ENCODE results near the gene BCAS3. TPM values are rescaled to one million over a fixed set of nuclear protein-coding genes. Genes with fewer than 3 reads are reported as not detected.
A peak's percentile ranks its signal among the peaks of the same experiment; 100 is the strongest.
"Not testable (repeated sequence)": the region's sequence is repeated elsewhere in the genome, so short reads cannot be mapped to it uniquely, and the experiment has no call there.

Gene BCAS3
- total RNA-seq, result 43.6 TPM

DNA sequence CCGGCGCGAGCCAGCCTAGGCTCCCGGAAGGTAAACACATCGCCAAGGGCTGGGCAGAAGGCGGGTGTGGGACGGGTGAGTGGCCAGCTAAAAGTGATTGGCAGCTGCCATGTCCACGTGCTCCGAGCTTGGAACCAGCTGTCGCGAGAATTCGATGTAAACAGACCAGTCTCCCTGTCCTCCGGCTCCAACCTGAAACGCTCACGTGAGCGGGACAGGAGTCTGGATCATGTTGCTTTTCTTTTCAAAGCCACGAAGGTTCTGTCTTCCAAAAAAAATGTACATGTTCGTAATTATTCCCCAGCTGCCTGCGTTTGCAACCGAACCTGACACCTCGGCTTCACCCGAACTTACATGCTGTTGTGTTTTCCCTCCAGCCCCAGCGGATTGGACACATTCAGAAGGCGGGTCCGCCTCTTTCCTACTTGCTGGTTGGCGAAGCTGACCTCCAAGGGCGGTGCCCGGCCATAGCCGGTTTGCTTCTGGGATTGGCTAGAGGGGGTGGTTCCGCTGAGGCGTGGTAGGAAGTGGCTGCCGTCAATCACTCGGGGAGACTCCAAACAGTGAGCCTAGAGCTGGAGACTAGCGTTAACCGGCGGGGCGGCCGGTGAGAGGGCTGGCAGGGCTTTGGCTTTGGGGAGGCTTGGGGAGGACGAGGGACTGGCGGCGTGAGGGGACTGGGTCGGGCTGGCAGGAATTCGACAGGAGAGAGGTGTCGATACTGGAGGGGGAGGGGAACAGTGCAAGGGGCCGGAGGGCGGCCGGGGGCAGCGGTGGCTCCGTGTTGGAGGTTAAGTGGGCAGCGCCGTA, at the start of gene BCAS3:
Gene BCAS3 (plus strand): TSS at position 544 of the 810 bp plus-strand sequence.
- peak; percentile 98 for DNase-seq

DNA sequence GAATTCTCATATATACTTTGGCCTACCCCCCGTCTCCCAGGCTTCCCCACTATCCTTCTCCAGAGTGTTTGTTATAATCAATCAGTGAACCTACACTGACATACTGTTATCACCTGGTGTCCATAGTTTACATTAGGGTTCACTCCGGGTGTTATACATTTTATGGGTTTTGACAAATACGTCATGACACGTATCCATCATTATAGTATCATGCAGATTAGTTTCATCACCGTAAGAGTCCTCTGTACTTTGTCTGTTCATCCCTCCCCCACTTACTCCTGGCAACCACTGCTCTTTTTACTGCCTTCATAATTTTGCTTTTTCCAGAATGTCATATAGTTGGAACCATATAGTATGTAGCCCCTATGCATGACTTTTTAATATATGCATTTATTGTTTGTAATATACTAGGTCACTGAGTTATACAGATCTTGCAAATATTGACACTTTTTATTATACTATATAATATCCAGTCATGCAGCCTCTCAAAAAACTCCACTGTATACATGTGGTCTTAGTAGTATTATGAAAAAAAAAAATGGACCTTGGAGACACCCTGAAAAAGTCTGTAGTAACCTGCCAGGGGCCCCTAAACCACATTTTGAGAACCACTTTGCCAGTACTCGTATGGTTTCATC, 49.3 kb upstream of the BCAS3 start:
- no peak for DNase-seq

DNA sequence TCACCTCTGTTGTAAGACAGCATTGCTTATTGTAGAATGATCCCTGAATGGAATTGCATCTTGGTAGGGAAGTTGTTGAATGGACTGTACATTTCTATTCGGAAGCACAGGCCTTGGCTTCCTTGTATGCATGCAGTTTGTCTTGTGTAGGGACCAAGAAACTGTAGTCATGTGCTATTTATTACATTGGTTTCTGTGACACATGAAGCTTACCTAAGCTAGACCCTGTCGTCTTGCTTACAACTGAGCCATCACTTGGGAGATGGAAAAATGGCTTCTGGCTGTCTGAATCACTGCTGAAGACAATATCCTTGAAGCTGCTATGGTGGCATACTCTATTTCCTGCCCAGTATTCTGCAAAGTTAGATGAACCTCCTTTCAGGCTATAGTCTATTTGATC, 48.5 kb upstream of the BCAS3 start:
- DNase-seq, result no peak

DNA sequence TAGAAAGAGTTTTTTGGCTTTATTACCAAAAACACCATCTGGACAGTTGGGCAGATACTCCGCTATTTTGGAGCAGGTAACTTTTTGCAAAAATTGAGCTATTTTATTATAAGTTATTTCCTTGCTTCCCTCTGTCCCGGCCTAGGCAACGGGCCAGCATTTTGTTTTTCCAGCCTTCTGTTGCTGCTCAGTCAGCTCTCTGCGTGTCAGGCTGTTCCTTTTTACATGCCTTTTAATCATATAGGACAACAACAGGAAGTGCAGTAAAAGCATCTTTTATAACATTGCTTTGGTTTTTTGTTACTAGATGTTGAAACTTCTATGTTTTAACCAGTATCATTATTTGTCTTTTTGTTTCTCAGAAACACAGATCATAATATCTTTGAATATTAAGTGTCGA, 47.3 kb upstream of the BCAS3 start:
- no peak for DNase-seq

DNA sequence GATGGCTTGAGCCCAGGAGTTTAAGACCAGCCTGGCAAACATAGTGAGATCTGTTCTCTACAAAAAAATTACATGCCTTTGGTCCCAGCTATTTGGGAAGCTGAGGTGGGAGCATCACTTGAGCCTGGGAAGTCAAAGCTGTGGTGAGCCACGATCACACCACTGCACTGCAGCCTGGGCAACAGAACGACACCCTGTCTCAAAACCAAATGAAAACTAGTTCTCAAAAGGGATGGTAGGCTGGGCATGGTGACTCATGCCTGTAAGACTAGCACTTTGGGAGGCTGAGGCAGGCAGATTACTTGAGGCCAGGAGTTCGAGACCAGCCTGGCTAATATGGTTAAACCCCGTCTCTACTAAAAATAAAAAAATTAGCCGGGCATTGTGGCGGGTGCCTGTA, 46.5 kb upstream of the BCAS3 start:
- DNase-seq, result no peak

DNA sequence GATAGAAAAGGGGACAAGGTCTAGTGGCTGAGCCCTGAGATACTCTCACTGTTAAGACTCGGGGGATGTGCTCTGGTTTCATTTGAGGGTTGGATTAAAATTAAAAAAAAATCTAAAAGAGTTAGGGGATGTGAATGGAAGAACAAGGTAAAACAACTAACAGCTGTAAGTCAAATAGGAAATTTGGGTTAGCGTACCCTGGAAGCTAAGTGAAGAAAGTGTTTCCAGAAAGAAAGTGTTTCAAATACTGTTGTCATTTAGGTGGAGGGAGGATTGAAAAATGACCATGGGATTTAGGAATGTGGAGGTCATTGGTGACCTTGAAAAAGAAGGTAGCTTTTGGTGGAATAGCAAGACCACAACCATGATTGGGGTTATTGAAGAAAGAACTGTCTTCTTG, 40.0 kb upstream of the BCAS3 start:
- no peak for DNase-seq

DNA sequence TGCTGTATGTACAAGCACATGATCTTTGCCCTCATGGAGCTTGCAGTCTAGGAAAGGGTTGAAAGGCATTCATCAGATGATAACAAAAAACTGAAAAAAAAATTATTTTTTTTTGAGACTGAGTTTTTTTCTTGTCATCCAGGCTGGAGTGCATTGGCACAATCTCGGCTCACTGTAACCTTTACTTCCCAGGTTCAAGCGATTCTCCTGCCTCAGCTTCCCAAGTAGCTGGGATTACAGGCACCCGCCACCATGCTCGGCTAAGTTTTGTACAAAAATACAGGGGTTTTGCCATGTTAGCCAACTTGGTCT, 38.7 kb upstream of the BCAS3 start:
- no peak for DNase-seq

DNA sequence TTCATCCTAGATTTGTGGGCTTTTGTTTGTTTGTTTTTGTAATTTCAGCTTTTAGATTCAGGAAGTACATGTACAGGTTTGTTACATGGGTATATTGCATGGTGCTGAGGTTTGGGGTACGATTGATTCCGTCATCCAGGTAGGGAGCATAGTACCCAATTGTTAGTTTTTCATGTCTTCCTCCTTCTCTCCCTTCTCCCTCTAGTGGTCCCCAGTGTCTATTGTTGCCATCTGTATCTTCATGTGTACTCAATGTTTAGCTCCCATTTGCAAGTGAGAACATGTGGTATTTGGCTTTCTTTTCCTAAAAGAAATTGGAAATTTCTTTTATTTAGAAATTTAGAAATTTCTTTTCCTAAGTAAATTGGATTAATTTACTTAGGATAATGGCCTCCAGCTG, 37.1 kb upstream of the BCAS3 start:
- no peak for DNase-seq

DNA sequence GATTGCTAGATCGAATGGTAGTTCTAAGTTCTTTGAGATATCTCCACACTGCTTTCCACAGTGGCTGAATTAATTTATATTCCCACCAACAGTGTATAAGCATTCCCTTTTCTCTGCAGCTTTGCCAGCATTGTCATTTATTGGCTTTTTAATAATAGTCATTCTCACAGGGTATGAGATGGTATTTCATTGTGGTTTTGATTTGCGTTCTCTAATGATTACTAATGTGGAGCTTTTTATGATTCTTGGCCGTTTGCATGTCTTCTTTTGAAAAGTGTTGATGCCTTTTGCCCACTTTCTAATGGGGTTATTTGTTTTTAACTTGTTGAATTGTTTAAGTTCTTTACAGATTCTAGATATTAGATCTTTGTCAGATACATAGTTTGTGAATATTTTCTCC, 36.5 kb upstream of the BCAS3 start:
- DNase-seq, result no peak

DNA sequence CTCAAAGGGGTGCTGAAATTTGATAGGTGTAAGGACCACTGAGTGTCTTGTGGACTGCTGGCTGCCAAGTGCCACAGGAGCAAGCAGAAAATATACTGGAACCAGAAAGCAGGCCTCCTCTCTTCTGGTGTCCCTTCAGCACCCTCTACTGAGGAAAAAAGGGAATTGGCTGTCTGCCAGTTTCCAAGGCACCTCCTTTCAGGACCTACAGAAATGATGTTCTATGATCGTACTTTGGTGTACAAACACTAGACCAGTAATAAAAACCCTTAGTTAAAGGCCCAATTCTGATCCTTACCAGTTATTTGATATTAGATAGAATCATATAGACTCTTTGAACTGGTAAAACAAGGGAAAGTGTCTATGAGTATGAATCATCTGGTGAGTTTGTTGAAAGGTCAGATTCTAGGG, 35.8 kb upstream of the BCAS3 start:
- DNase-seq, result peak; percentile 19

DNA sequence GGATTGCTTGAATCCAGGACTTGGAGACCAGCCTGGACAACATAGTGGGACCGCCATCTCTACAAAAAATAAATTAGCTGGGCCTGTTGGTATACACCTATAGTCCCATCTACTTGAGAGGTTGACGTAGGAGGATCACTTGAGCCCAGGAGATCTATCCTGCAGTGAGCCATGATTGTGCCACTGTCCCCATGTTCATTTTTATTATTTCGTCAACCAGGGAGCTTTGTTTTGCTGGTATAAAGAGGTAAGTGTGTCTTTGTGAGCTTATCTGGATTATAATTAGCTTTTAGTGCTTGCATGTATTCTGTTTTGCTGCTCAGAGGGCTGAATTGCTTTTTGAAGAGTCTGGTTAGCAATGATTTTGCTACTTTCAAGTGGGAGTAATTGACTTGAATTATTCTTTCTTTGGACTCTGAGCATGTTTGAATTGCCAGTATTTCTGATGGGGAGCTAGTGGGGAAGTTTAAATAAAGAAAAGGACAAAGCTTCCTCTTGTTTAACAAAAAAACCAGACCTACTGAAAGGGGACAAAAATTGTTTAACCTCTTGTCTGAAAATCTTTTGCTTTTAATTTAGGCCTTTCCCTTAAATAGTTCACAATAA, 31.6 kb upstream of the BCAS3 start:
- no peak for DNase-seq

DNA sequence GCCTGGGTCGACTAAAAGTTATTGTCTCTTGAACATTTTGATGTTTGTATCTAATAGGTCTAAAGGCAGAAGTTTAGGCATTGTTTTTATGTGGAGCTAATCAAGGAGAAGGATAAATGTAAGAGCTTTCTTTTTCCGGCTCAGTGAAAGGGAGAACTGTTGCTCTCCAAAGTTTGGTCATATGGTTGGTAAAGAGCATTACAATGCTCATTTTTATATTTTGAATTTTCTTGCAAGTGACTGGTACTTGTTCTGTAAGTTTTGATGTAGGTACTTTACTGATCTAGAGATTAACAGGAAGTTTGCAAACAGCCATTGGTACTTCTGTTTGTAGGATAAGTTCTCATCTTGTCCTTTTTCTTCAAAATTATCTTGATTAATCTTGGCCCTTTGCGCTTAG, 30.9 kb upstream of the BCAS3 start:
- DNase-seq, result no peak

DNA sequence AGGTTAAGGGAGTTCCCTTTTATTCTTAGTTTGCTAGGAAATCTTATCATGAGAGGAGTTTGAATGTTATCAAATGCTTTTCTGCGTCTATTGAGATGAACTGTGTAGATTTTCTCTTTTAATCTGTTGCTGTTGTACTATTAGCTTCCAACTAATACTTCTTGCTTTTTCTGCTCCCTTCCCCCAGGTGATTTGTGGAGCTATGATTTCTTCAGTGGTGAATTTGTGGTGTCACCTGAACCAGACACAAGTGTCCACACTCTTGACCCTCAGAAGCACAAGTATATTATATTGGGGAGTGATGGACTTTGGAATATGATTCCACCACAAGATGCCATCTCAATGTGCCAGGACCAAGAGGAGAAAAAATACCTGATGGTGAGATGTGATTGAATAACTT, 29.9 kb upstream of the BCAS3 start:
- DNase-seq, result no peak

DNA sequence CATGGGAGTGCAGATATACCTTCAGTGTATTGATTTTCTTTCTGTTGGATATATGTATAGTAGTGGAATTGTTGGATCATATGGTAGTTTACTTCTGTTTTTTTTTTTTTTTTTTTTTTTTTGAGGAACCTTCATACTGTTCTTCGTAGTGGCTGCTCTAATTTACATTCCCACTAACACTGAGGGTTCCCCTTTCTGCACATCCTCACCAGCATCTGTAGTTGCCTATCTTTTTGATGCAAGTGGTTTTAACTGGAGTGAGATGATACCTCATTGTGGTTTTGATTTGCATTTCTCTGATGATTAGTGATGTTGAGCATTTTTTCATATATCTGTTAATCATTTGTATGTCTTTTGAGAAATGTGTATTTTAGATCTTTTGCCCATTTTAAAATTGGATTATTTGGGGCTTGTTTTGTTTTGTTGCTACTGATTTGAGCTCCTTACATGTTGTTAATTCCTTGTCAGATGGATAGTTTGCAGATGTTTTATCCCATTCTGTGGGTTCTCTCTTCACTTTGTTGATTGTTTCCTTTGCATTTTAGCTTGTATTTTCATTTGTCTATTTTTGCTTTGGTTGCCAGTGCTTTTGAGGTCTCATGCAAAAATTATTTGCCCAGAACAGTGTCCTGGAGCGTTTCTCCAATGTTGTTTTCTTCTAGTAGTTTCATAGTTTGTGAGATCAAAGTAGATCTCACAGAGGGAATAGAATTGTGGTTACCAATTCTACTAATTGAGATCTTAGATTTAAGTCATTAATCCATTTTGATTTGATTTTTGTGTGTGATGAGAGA, 25.0 kb upstream of the BCAS3 start:
- DNase-seq, result no peak

DNA sequence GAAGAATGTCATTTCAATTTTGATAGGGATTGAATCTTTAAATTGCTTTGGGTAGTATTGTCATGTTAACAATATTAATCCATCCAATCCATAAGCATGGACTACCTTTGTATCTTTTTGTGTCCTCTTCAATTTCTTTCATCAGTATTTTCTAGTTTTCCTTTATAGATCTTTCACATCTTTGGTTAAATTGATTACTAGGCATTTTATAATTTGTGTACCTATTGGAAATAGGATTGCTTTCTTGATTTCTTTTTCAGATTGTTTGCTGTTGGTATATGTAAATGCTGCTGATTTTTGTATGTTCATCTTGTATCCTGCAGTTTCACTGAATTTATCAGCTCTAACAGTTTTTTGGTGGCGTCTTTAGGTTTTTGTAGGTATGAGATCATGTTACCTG, 24.1 kb upstream of the BCAS3 start:
- no peak for DNase-seq

DNA sequence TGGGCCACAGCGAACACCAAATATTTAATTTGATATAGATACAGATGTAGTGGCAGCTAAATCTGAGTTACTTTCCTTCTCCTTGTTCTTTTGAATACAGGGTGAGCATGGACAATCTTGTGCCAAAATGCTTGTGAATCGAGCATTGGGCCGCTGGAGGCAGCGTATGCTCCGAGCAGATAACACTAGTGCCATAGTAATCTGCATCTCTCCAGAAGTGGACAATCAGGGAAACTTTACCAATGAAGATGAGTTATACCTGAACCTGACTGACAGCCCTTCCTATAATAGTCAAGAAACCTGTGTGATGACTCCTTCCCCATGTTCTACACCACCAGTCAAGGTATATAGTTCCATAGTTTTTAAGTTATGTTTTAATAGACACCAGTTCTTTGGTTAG, 21.2 kb upstream of the BCAS3 start:
- DNase-seq, result no peak

DNA sequence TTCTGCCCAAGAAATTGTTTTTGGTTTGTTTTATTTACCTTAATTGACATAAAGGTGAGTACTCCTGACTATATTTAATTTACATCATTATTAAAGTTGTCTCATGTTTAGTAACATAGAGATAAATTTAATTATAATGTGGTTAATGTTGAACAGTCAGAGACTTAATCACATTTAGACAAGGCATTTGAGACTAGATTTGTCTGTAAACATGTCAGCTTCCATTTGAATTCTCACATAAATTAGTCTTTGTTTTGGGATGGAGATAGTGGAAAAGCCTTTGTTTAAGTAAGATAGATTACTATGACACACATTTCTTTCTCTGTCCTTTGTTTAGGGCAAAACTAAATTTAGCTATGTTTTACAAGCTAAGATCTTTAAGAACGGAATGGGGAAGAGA, 18.5 kb upstream of the BCAS3 start:
- no peak for DNase-seq

DNA sequence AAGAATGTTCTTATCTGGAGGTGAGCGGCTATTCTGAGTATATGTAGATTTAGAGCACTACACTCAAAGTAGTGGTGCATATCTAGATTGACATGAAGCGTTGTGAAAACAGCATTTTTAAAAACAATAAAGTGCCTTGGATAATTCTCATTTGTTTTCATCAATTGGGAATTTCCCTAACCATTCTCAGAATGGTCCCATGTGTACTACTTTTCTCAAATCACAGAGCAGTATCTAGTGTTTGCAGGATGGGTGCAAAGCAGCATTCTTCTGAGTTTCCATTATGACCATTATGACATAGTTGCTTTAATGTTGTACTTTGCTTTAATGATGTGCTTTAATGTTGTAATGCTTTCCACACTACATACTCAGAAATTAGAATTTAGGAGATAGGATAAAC, 16.2 kb upstream of the BCAS3 start:
- no peak for DNase-seq

DNA sequence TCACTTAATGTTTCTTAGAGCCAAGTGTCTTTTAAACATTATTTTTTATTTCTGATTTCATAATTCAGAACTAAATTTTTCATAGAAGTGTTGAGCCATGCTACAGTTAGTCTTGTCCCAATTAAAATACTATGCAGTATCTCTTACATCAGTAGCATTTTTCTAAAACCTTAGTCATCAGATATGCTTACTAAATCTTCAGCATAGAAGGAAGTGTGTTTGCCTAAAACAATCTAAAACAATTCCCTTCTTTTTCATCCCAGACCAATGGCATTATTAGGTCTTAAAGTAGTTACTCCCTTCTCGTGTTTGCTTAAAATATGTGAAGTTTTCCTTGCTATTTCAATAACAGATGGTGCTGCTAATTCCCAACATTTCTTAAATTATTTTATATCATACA, 13.6 kb upstream of the BCAS3 start:
- DNase-seq, result no peak

DNA sequence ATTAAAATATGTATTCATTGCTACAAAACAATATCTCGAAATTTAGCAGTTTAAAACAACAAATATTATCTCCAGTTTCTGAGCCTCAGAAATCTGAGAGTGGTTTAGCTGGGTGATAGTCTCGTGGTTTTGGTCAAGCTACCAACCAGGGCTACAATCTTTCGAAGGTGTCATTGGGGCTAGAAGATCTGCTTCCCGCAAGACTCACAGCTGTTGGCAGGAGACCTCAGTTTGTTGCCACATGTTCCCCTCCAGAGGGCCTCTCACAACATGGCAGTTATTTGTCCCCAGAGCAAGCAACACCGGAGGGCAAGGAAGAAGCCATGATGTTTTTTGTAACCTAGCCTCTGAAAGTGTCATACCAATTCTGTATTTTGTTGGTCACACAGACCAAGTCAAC, 12.0 kb upstream of the BCAS3 start:
- DNase-seq, result no peak

DNA sequence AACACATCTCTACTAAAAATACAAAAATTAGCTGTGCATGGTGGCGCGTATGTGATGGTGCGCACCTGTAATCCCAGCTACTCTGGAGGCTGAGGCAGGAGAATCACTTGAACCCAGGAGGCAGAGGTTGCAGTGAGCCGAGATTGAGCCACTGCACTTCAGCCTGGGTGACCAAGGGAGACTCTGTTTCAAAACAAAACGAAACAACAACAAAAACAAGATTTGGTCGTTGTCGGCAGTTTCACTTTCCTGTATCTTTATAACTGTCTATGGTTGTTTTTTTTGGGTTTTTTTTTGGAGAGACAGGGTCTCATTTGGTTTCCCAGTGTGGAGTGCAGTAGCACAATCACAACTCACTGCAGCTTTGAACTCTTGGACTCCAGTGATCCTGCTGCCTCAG, 8.9 kb upstream of the BCAS3 start:
- DNase-seq, result not testable (repeated sequence)

DNA sequence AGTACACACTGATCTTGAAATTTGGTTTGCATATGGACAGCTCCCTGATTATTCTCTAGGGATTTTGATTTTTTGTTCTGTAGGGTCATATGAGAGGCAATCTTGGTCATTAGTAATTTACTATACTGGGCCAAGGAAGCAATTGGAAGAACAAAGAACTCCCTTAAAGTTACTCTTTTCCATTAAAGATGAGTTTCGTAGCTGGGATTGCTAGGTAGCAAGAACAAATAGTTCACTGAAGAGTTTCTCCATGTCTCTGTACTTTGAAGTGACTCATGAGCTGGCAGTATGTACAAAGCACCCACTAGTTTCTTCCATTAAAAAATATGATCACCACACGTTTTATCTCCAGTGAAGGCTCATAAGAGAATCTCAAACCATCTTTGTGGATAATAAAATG, 6.2 kb upstream of the BCAS3 start:
- no peak for DNase-seq

DNA sequence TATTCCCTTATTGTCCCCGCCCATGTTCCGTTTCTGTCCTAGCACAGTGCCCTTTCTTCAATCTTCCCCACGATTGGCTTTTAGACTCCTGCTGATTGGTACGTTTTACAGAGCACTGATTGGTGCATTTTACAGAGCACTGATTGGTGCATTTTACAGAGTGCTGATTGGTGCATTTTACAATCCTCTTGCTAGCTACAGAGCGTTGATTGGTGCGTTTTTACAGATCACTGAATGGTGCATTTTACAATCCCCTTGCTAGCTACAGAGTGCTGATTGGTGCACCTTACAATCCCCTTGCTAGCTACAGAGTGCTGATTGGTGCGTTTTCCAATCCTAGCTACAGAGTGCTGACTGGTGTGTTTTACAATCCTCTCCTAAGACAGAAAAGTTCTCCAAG, 3.0 kb upstream of the BCAS3 start:
- not testable (repeated sequence) for DNase-seq

All from skin of body (tissue), 2 donors.